GM21619 (cell line): Measurements from ENCODE around the gene NFIX.

Experiments used
- ATAC-seq: cut with Tn5 transposase; IDR thresholded peaks from one replicate; pipeline ENCODE4 v1.9.1; 2021; ENCODE audit not compliant: unreplicated experiment

NFIX gene

GRCh38 chr19:13053238-13053637, 58.0 kb downstream of the NFIX start:
- no peak for ATAC-seq

DNA sequence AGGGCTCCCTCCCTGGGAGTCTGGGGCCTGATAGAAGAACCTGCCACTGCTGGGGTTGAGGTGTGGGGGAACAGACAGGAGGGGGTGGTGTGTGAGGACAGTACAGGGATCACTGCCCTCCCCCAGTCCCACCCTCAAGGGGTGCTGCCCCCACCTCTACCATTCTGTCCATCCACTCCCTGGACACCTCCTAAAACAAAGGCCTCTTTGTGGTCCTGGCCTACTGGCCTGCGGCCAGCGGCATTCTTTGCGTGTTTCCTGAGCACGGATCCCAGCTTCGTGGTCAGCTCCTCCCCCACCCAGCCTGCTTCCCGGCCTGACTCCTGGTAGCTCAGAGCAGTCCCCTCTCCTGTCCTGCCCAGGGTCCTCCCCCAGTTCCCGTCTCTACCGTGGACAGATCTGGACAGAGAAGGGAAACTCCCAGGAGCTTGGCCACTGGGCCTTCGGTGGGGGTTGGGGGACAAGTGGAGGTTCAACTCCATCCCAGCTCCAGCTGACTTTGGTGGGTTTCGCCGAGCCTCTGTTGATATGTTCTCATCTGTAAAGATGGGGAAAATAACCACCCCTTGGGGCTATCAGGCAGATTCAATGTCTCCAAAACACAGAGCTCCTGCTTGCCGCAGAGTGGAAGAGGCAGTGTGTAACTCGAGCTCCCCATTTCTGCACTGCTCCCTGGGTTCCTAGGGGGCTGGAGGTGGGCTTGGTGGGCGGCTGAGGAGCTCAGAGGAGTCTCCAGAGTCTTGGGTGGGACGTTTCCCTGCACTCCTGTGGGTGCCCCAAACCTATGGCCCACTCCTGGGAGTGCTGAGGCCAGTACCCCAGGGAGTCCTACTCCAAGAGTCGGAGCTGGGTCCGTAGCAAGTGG, 58.7 kb downstream of the NFIX start:
- no peak for ATAC-seq

GRCh38 chr19:13054626-13055212, 59.4 kb downstream of the NFIX start:
- ATAC-seq: no peak

DNA sequence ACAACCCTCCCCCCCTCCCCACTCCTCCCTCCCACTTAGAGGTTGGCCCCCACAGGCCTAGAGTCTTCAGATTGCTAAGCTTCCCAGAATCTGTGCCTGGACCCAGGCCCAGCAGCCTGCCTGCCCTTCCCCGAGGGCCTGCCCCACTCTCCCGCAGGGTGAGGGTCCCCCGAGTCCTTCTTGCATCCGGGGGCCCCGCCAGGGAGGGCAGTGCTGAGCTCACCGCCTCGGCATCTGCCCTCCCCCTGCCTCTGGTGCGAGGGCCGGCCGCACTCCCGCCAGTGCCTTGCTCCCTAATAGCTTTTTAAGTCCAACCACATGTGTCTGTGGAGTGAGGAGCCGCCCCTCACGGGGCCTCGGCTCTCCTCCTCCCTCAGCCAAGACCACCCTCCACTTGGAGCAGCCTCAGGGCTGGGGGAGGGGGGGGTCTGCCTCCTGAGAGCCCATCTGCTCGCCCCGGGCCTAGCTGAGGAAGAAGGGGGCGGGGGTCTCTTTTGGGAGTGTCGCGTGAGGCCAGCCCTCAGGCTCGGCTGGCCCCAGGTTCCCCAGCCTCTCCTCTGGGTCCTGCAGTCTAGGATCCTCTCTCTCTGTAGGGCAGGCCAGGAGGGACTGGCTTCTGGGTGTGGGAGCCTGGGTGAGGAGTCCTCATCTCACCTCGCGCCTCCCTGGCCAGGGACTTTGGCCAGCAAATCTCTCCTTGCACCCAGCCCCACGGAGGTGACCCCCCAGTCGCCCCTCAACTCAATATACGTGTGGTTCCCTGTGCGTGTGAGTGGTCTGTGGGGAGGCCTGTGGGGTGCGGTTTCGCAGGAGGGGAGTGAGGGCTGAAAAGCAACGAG, 60.2 kb downstream of the NFIX start:
- no peak for ATAC-seq

DNA sequence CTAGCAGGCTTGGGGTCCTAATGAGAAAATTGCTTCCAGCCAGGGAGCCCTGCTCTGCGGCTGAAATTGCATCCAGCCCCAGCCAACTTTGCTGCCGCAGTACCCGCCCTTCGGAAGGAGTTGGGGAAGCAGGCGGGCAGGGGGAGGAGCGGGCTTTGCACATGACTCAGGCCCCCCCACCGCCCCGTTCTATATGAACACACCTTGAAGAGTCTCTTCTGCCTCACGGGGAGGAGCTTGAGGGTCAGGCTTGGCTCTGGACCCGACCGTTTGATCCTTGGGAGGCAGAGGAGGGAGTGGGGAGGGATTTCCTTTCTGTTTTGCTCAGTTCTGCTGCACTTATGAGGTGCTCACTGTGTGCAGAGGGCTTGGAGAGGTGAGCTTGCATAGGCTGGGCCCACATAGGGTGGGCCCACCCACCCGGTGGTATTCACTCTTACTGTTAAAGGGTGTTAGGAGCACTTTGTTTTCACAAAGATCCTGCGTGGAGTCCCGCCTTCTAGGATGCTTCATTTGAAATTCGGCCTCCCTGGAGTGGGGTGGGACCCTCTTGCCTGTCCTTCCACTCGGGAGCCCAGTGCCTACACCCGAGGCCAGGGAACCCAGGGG, 60.9 kb downstream of the NFIX start:
- ATAC-seq: no peak

DNA sequence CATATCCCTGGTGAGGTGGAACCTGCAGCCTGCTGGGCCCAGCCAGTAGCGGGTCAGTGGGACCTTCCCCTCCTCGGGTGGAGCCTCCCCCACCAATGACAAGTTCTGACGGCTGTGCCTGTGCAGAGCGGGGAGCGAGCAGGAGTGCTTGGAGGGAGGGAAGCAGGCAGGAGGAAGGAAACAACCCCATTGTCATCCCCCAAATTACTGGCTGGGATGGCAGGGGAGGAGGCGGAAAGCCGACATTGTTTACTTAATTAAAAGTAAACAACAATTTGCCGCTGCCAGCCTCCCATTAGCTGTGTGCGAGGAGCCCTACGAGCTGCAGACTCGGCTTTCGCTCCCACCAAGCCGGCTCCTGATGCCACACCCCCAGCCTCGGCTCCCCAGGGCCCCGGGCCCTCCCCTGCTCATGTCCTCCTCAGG, 61.9 kb downstream of the NFIX start:
- no peak for ATAC-seq

DNA sequence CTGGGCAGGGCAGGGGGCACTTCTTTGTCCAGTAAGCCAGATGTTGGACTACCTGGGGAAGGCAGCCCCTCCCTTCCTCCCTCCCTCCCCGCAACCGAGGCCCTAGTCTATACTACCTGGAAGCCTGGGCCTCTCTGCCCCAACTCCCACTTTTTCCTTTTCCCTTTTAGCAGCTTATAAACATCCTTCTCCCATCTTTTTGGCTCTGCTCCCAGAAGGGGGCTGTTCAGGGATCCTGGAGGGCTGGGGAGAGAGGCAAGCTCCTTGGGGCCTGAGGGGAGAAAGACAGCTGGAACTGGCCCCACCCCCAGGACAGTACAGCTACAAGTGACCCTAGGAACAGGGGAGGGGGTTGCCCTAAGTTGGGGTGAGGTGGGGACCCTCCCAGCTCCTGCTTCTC, 62.5 kb downstream of the NFIX start:
- ATAC-seq: no peak

DNA sequence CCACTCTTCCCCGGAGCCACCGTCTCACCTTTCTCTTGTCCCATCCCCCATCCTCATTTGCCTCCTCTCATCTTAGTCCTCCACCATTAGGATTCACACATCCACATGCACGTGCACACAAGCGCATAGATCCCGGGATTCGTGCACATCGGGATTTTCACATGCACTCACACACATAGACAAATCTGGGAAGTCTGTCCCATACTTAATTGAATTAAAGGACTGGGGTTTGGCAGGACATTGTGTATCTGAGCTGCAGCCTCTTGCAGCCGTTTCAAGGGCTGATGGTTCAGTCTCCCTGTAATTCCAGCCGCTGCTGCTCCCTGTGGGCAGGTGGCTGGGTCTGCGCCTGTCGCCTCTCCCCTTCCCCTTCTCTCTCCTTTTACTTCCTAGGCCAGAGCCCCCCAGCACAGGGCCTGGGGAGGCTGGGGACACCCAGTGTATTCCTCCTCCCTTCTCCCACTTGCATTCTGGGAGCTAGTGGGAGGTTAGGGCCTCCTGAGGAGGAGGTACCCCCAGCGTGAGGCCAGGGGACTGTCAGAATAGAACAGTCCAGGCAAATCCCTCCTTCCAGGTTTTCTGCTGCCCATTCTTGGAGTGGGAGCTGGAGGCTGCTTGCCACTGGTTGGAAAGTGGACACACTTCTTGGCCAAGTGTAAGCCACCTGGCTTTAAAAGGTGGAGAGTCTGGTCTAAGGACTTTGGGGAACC, 63.8 kb downstream of the NFIX start:
- ATAC-seq: no peak

DNA sequence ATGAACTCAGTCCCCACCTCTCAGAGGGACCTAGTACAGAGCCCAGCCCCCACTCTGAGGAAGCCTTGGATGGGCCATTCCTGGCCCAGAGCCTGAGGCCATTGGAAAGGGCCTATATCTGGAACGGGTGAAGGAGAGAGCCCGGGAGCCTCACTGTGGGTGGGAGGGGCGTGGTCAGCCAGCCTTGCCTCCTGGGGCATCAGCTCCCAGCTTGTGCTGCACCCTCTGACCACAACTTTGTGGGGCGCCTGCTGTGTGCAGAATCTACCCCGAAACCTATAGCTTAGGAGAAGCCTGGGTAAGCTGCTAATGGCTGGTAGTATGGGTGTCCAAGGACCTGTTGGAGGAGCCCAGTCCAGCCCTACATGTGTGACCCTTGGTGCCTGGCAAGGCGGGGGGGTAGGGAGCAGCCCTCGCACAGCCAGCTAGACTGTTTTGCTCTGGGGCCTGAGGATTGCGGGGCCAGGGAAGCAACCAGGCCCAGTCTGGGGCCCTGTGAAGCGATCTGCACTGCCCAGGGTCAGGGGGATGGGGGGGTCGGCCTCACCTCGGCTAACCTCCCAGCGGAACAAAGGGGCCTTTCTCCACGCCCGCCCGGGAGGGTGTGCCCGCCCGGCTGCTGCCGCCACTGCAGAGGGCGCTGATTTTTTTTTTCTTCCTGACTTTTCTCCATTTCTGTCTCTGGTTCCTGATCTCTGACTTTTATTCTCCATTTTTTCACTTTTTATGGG, 65.1 kb downstream of the NFIX start:
- no peak for ATAC-seq

DNA sequence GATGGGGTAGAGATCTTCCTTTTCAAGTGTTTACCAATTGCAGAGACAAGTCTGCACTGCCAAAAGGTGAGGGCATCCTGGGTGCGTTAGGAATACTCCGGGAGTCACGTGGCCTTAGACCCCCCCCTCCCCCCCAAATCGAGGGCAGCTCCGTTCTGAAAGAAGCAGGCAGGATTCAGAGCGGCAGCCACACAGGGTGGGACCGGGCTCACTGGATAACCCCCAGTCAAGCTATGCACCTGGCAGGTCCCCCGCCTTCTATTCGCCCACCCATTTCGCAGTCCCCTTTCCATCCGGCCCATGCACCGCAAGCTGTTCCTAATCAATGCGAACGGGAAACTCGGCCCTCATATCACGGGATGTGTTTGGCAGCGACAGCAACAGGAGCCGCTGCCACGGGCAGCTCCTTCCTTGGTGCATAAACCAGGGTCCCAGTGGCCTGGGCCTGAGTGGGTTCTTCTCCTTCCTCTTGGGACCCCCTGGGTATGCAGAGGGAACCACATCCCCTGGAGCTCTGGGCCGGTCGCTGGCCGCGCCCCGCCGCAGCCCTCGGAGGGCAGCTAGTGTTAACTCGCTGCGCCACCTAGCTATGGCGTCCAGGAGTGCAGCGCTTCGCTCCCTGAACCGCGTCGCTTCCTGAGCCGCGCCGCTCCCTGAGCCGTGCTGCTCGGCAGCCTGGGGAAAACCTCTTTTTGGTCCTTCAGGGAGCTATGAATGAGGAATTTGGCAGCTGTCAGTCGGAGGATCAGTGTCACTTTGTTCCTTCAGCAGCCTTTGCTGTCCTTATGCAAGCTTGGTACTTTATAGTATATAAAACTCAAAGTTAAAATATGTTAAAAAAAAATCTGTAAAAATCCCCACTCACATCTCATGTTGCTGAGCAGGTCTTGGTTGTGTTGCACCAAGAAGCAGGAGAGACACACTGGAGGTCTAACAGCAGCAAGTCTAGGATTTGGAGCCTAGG, 66.0 kb downstream of the NFIX start:
- ATAC-seq: peak; percentile 67

DNA sequence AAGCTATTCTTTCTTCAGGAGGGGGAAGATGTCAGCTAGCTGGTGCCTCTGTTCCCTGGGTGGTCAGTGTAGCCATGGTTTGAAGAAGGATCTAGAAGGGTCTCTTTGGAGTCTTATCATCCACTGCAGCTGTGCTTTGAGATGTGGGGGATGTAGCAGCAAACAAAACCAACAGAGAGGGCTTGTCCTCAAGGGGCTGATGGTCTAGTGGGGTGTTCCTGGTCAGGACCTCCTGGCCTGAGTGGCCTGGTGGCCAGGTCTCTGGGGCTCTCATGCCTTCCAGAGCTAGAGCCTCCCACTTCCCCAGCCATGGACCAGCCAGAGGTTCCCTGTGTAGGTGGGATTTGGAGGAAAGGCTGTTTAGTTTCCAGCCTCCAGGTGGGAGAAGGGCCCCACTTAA, 67.0 kb downstream of the NFIX start:
- ATAC-seq: no peak

DNA sequence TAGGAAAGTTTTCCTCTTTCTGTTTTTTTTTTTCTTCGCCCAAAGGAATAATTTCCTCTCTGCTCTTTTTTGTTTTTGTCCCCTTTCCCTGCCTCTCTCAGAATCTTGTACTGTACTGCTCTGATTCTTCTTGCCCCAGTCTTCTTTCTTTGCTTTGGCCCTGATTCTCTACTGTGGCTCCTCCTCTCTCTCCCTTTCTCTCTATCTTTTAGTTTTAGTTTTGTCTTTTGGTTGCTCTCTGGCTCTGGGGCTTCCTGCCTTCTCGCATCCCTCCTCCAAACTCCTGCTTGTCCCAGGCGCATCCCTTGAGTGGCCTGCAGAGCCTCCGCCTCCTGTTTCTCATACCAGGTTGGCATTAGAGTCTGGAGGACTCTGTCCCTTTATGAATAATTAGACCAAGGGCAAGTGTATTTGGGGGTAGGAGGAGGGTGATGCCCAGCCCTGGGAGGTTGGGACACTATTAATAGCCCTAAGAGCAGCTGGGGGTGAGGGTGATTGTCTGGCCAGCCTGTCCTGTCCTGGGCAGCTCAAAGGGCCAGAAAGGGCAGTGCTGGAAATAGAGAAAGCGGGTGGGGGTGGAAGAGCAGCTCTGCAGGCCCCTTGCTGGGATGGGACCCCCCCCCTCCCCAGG, 68.3 kb downstream of the NFIX start:
- no peak for ATAC-seq

DNA sequence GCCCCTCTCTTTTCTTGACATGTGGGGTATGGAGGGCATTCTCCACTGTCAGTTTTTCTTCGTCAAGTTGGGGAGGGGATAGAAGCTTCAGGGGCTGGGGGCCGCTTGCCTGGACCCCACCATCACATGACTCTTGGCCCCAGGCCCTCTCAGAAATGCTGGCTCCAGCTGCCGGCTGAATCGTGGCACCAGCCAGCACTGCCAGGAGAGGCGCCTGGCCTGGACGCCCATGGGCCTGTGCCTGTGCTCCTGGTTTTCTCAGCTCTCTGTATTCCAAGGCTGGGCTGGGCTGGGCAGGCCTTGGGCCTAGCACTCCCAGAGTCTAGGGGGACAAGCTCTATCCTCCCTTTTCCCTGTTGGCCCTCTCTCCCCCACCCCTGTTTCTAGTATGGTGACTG, 68.8 kb downstream of the NFIX start:
- no peak for ATAC-seq

GRCh38 chr19:13066226-13066625, 71.0 kb downstream of the NFIX start:
- ATAC-seq: no peak

DNA sequence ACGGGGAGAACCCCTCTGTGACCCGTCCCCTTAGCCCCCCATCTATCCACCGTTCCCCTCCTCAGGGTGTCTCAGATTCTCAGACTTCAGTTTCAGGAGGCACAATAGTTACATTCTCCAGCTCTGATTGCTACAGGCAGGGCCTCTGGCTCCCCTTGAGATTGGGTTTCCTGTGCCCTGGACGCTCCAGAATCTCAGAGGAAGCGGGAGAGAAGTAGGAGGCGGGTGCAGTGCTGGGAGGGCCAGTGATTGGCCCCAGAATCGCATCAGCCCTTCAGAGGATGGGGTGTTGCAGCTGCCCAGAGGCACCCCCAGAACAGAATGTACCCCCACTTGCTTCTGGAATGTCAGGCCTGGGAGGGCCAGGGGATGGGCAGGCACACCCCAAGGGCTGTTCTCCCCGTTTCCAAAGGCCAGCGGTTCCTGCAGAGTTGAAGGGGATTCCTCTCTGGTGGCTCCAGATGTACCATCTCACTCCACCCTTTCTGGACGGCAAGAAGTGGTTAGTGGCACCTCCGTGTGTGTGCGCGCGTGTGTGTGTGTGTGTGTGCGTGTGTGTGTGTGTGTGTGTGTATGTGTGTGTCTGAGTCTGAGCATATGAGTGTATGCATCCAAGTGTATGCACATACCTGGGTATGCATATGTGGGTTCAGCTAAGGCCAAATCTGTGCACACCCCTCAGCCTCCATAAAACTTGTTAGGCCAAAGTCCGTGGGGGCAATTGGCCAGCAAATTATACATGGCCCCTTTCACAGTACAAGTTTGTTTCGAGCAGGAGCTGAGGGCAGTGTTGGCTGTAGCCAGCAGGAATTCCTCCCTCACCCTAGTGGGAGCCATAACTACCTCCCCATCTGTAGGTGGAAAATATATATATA, 71.9 kb downstream of the NFIX start:
- no peak for ATAC-seq

- ATAC-seq: no peak
Observed at GRCh38 chr19:13068085-13068846, 73.0 kb downstream of the NFIX start.
